Measurements from ENCODE around the gene TRMT11. TPM values are rescaled to one million over a fixed set of nuclear protein-coding genes. Genes with fewer than 3 reads are reported as not detected.

TRMT11 gene
- total RNA-seq, 1 donor from 2014 or later = 15.4 TPM

DNA sequence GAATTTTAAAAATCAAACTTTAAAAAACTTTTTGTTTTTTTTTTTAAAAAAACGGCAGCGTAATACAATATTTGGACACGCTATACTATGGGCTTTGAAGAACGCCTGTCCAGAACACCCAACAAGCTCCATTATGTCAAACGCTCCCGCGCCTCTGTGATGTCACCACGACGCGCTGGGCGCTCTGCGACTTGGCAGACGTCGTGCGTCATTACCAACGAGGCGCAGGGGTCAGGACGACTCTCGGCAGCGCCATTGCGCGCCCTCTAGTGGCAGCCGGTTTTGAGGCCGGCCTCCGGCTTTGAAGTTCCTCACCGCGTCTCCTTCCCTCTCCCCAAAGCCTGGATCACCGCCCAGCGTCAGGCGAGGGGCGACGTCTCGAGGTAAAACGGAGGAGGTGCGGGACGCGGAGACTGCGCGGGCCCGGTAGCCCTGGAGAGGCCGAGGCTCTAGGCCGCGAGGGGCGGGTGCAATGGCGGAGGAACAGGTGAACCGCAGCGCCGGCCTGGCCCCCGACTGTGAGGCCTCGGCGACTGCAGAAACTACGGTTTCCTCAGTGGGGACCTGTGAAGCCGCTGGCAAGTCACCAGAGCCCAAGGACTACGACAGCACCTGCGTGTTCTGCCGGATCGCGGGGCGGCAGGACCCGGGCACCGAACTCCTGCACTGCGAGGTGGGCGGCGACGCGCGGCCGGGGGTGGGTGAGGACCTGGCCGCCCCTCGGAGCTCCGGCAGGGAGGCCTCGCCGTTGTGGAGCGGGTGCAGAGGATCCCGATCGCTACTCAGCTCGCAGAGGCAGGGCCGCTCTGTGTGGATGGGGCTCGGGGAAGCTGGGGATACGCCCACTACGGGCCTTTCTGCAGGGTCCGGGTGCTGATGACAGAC, 29.6 kb upstream of the TRMT11 start, which contains the start of gene HINT3:
TSS of gene HINT3 (plus strand) at position 265 of the 885 bp plus-strand sequence. CDS start at position 473, 208 bp downstream.
- peak; percentile 98 for DNase-seq (ENCODE audit: low spot score)
- Mint-ChIP-seq H3K4me3 (ENCODE audit: unreplicated experiment) (no peak within 1 kb of the TSS), H3K4me1 (ENCODE audit: low read depth) (peaks cover 11% of the 10 kb centered on the region), H3K27ac (ENCODE audit: unreplicated experiment) (no peak within 1 kb of the TSS), H3K9me3 (ENCODE audit: low read depth) (no peaks in the 10 kb centered on the region), H3K36me3 (ENCODE audit: low read depth) (no peaks in the 10 kb centered on the region), H3K27me3 (ENCODE audit: low read depth) (no peaks in the 10 kb centered on the region)
- TF ChIP-seq, protein P1, sequence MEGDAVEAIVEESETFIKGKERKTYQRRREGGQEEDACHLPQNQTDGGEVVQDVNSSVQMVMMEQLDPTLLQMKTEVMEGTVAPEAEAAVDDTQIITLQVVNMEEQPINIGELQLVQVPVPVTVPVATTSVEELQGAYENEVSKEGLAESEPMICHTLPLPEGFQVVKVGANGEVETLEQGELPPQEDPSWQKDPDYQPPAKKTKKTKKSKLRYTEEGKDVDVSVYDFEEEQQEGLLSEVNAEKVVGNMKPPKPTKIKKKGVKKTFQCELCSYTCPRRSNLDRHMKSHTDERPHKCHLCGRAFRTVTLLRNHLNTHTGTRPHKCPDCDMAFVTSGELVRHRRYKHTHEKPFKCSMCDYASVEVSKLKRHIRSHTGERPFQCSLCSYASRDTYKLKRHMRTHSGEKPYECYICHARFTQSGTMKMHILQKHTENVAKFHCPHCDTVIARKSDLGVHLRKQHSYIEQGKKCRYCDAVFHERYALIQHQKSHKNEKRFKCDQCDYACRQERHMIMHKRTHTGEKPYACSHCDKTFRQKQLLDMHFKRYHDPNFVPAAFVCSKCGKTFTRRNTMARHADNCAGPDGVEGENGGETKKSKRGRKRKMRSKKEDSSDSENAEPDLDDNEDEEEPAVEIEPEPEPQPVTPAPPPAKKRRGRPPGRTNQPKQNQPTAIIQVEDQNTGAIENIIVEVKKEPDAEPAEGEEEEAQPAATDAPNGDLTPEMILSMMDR (IDR thresholded peaks at IDR 0.05) = peak; percentile 100

DNA sequence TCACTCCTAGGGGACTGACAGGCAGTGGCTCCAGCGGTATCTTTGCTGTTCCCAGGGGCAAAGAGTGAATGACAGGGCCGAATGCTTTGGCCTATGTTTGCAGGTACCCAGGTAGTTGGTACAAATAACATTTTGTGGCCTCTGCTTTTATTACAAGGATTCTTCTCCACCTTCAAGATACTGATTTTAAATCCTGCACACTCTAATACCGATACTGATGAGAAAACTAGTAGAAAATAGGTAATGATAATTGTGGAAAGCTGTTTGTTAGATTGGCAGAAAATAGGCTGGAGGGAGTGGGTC, 29.0 kb upstream of the TRMT11 start:
- H3K27me3 Mint-ChIP-seq (ENCODE audit: low read depth) = no peaks in the 10 kb centered on the region
- H3K4me1 Mint-ChIP-seq (ENCODE audit: low read depth) = peaks cover 11% of the 10 kb centered on the region

DNA sequence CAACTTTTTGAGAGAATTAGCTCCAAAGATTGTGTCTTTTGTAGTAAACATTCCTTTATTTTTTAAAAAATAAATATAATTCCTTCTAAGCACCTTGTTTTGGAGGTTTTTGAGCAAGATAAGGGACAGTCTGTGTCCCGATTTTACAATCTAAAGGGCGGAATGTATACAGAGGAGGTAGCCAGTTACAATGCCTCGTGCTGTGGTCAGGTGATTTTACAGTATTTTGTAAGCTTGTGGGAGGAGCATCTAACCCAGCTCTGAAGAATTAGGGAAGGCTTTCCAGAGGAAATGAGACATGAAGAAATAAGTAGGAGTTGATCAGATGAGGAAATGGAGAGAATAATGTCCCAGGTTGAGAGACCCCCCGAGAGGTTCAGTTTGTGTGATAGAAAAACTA, 28.5 kb upstream of the TRMT11 start:
- no peaks in the 10 kb centered on the region for H3K27me3 Mint-ChIP-seq (ENCODE audit: low read depth)
- TF ChIP-seq, protein P1 (IDR thresholded peaks at IDR 0.05) = no peak
- H3K36me3 Mint-ChIP-seq (ENCODE audit: low read depth) = no peaks in the 10 kb centered on the region
- peaks cover 12% of the 10 kb centered on the region for H3K4me1 Mint-ChIP-seq (ENCODE audit: low read depth)
- H3K9me3 Mint-ChIP-seq (ENCODE audit: low read depth) = no peaks in the 10 kb centered on the region
- no peak for DNase-seq (ENCODE audit: low spot score)
- no peak overlapping the region for H3K4me3 Mint-ChIP-seq (ENCODE audit: unreplicated experiment)
- no peak overlapping the region for H3K27ac Mint-ChIP-seq (ENCODE audit: unreplicated experiment)

More for the DNA sequence above, 29.0 kb upstream of the TRMT11 start:
- H3K9me3 Mint-ChIP-seq (ENCODE audit: low read depth) = no peaks in the 10 kb centered on the region
- TF ChIP-seq, protein P1 (IDR thresholded peaks at IDR 0.05) = no peak
- no peaks in the 10 kb centered on the region for H3K36me3 Mint-ChIP-seq (ENCODE audit: low read depth)
- H3K27ac Mint-ChIP-seq (ENCODE audit: unreplicated experiment) = no peak overlapping the region
- no peak overlapping the region for H3K4me3 Mint-ChIP-seq (ENCODE audit: unreplicated experiment)
- no peak for DNase-seq (ENCODE audit: low spot score)

DNA sequence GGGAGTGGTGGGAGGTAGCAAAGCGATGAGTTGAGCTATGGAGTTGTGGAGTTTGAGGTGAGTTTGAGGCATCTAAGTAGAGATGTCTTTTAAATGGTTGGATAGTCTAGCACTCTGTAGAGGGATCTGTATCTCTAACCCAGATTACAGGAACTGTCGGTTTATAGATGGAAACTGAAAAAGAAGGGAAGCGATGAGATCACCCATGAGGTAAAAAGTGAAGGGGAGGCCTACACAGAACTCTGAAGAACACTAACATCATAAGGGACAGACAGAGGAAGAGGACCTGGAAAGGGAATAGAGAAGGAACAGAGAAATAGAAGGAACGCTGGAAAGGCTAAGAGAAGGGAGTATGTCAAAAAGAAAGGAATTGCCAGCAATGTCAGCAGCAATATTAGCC, 27.3 kb upstream of the TRMT11 start:
- Mint-ChIP-seq H3K36me3 (ENCODE audit: low read depth) (no peaks in the 10 kb centered on the region), H3K4me3 (ENCODE audit: unreplicated experiment) (no peak overlapping the region), H3K4me1 (ENCODE audit: low read depth) (peaks cover 12% of the 10 kb centered on the region), H3K9me3 (ENCODE audit: low read depth) (no peaks in the 10 kb centered on the region), H3K27ac (ENCODE audit: unreplicated experiment) (no peak overlapping the region), H3K27me3 (ENCODE audit: low read depth) (no peaks in the 10 kb centered on the region)
- no peak for DNase-seq (ENCODE audit: low spot score)
- TF ChIP-seq, protein P1 (IDR thresholded peaks at IDR 0.05) = no peak

DNA sequence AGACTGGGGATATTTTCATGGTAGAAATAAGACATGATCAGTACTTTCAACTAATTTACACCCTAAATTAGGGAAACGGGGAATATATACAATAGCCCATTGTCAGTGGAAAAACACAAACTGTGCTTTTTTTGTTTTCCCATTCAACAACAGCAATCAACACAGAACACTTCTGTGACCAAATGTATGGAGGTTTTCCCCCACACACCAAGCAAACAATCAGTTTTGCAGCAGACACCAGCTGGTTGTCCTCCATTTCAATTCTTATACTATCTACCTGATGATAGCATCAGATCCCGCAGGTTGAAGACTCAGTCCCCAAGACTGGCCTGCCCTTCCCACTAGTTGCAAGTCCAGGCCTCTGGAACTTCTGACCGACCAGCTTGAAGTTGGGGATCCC, 25.2 kb upstream of the TRMT11 start:
- H3K9me3 Mint-ChIP-seq (ENCODE audit: low read depth) = no peaks in the 10 kb centered on the region
- no peaks in the 10 kb centered on the region for H3K36me3 Mint-ChIP-seq (ENCODE audit: low read depth)
- no peak overlapping the region for H3K27ac Mint-ChIP-seq (ENCODE audit: unreplicated experiment)
- no peaks in the 10 kb centered on the region for H3K27me3 Mint-ChIP-seq (ENCODE audit: low read depth)
- H3K4me3 Mint-ChIP-seq (ENCODE audit: unreplicated experiment) = no peak overlapping the region
- no peak for DNase-seq (ENCODE audit: low spot score)
- peaks cover 9% of the 10 kb centered on the region for H3K4me1 Mint-ChIP-seq (ENCODE audit: low read depth)
- TF ChIP-seq, protein P1 (IDR thresholded peaks at IDR 0.05) = no peak

All from chondrocyte (in vitro differentiated cells).